CD14-positive monocyte (primary cell): ENCODE data around the gene ACADS. TPM values are rescaled to one million over a fixed set of nuclear protein-coding genes. Genes with fewer than 3 reads are reported as not detected.
A peak's percentile ranks its signal among the peaks of the same experiment; 100 is the strongest.

Source experiments
- DNase-seq, 3 donors: peaks; one replicate each; pipeline ENCODE4 v3.0.0-alpha.2; 2011 to 2022
- H2AFZ ChIP-seq: 2 replicates; pipeline ENCODE4 v1.6.0; 2012; ENCODE audit warnings: mild to moderate bottlenecking, low read depth, low read length, inconsistent platforms; ENCODE audit not compliant: insufficient read depth, poor library complexity, severe bottlenecking
- H3K27ac ChIP-seq, 2 donors: 1 replicate in 1 of 2; 2 replicates in 1 of 2; pipeline ENCODE4 v1.5.1; 2012 to 2013; ENCODE audit warnings: low read length in 2 of 2, control low read depth in 1 of 2, inconsistent platforms in 1 of 2, low read depth in 1 of 2, mild to moderate bottlenecking in 1 of 2
- H3K27me3 ChIP-seq, 2 donors: one replicate each; pipeline versions ENCODE4 v1.6.0 to v1.6.1; 2011 to 2013; ENCODE audit warnings: low read length in 2 of 2; ENCODE audit not compliant: control insufficient read depth in 2 of 2, insufficient read depth in 2 of 2
- H3K36me3 ChIP-seq, 2 donors: replicated peaks in 1 of 2; 1 replicate in 1 of 2; 2 replicates in 1 of 2; pipeline versions ENCODE4 v1.5.1 to v1.6.1; 2012 to 2013; ENCODE audit warnings: low read length in 2 of 2, control low read depth in 1 of 2, inconsistent platforms in 1 of 2, mild to moderate bottlenecking in 1 of 2; ENCODE audit not compliant: insufficient read depth in 2 of 2, control insufficient read depth in 1 of 2
- H3K4me1 ChIP-seq, 2 donors: 1 replicate in 1 of 2; 2 replicates in 1 of 2; pipeline versions ENCODE4 v1.5.1 to v1.6.1; 2012 to 2013; ENCODE audit warnings: low read length in 2 of 2, control low read depth in 1 of 2, inconsistent platforms in 1 of 2, mild to moderate bottlenecking in 1 of 2, moderate library complexity in 1 of 2; ENCODE audit not compliant: insufficient read depth in 2 of 2, control insufficient read depth in 1 of 2
- H3K4me2 ChIP-seq: replicated peaks from 2 replicates; pipeline ENCODE3; 2012; ENCODE audit warnings: low read length, moderate library complexity, mild to moderate bottlenecking; ENCODE audit not compliant: poor library complexity, severe bottlenecking; ENCODE audit errors: extremely low read depth
- H3K4me3 ChIP-seq, 3 experiments: fragments of 200-600 bp in 1 of 3; sonication (generic) in 1 of 3; replicated peaks in 1 of 3; 1 replicate in 2 of 3; 2 replicates in 1 of 3; pipeline ENCODE4 v1.5.1; 2011 to 2013; ENCODE audit warnings: low read length in 3 of 3, mild to moderate bottlenecking in 3 of 3, control low read depth in 2 of 3, low read depth in 2 of 3, inconsistent platforms in 1 of 3, moderate library complexity in 1 of 3
- H3K79me2 ChIP-seq: 2 replicates; pipeline ENCODE4 v1.6.0; 2012; ENCODE audit warnings: mild to moderate bottlenecking, control low read depth, inconsistent platforms, low read length, moderate library complexity; ENCODE audit not compliant: insufficient read depth
- H3K9ac ChIP-seq: 2 replicates; pipeline ENCODE4 v1.6.0; 2017; ENCODE audit warnings: low read length, mild to moderate bottlenecking; ENCODE audit not compliant: insufficient read depth, poor library complexity, severe bottlenecking
- H3K9me3 ChIP-seq, 2 donors: replicated peaks in 1 of 2; 1 replicate in 1 of 2; 2 replicates in 1 of 2; pipeline versions ENCODE4 v1.5.1 to v1.6.1; 2012 to 2013; ENCODE audit warnings: low read length in 2 of 2, control low read depth in 1 of 2; ENCODE audit not compliant: control insufficient read depth in 1 of 2, insufficient read depth in 1 of 2
- H4K20me1 ChIP-seq: 2 replicates; pipeline ENCODE4 v1.6.0; 2012; ENCODE audit warnings: mild to moderate bottlenecking, low read length, control low read depth, moderate library complexity; ENCODE audit not compliant: insufficient read depth
- H3K27ac Mint-ChIP-seq, 7 donors: one replicate each; pipeline ENCODE4 v1.8.0; 2020; ENCODE audit warnings: mild to moderate bottlenecking in 7 of 7, mixed read lengths in 7 of 7, moderate library complexity in 6 of 7, inconsistent platforms in 2 of 7
- H3K27me3 Mint-ChIP-seq, 3 donors: one replicate each; pipeline ENCODE4 v1.8.0; 2021 to 2022; ENCODE audit warnings: low read depth in 3 of 3, mild to moderate bottlenecking in 3 of 3, mixed read lengths in 3 of 3, moderate library complexity in 3 of 3, inconsistent platforms in 1 of 3
- H3K36me3 Mint-ChIP-seq, 2 donors: one replicate each; pipeline ENCODE4 v1.8.0; 2020; ENCODE audit warnings: mixed read lengths in 2 of 2, inconsistent platforms in 1 of 2, mild to moderate bottlenecking in 1 of 2
- H3K4me1 Mint-ChIP-seq: one replicate; pipeline ENCODE4 v1.8.0; 2020; ENCODE audit warnings: mild to moderate bottlenecking, mixed read lengths
- H3K4me3 Mint-ChIP-seq, 2 donors: one replicate each; pipeline ENCODE4 v1.8.0; 2020; ENCODE audit warnings: mild to moderate bottlenecking in 2 of 2, mixed read lengths in 2 of 2, moderate library complexity in 1 of 2
- H3K9me3 Mint-ChIP-seq, 7 donors: one replicate each; pipeline ENCODE4 v1.8.0; 2020 to 2022; ENCODE audit warnings: mixed read lengths in 7 of 7, mild to moderate bottlenecking in 6 of 7, moderate library complexity in 6 of 7, inconsistent platforms in 2 of 7
- CTCF ChIP-seq: fragments of 200-600 bp; IDR thresholded peaks from one replicate; pipeline ENCODE4 v1.8.0; 2022; ENCODE audit warnings: antibody characterized with exemption, mild to moderate bottlenecking
- WGBS: methylation state at CpG from one replicate; pipeline ENCODE4 v1.1.5; 2013; ENCODE audit warnings: missing lambda C conversion rate; ENCODE audit not compliant: insufficient coverage; 5-methylcytosine and 5-hydroxymethylcytosine counted together
- intact Hi-C, 2 donors: fragments of 100-400 bp; cut with micrococcal nuclease; formaldehyde crosslinking; loops; one replicate each; pipeline versions ENCODE4 v1.15.0 to v1.15.1; 2023
- polyA minus RNA-seq: library from RNA; depleted of rRNA, polyadenylated mRNA; stranded (reverse); fragments of >200 nt; gene quantifications from 2 replicates; pipeline ENCODE4 v1.2.3, GENCODE V29; 2012
- polyA plus RNA-seq, 3 donors: library from polyadenylated mRNA; depleted of rRNA in 1 of 3; unstranded in 2 of 3; stranded (reverse) in 1 of 3; fragments of 300-500 nt in 2 of 3; fragments of >200 nt in 1 of 3; fragmentation: Illumina TruSeq in 2 of 3; gene quantifications; 1 replicate in 2 of 3; 2 replicates in 1 of 3; pipeline ENCODE4 v1.2.3, GENCODE V29; 2012 to 2021
- total RNA-seq, 12 experiments: library from RNA in 1 of 12; stranded (reverse) in 1 of 12; fragments of 120-200 nt in 1 of 12; gene quantifications; one replicate each; pipeline ENCODE4 v1.2.4 and lab custom pipeline; 2013 to 2026; ENCODE audit warnings: mixed read lengths in 6 of 12, inconsistent platforms in 1 of 12

The ACADS gene, protein sequence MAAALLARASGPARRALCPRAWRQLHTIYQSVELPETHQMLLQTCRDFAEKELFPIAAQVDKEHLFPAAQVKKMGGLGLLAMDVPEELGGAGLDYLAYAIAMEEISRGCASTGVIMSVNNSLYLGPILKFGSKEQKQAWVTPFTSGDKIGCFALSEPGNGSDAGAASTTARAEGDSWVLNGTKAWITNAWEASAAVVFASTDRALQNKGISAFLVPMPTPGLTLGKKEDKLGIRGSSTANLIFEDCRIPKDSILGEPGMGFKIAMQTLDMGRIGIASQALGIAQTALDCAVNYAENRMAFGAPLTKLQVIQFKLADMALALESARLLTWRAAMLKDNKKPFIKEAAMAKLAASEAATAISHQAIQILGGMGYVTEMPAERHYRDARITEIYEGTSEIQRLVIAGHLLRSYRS
- total RNA-seq (2013): 16.7 TPM
- polyA plus RNA-seq (10 to 100 TPM in 2 of 3 donors, 1 to 10 TPM in 1; 9.2 to 25.1 (median 18.2) TPM), polyA minus RNA-seq (12.2 and 17.1 TPM in 2 replicates), total RNA-seq (lab: John Stamatoyannopoulos, UW) (0.93 to 8.6 (median 6.7) reads per million in 11 experiments)

- peak within 1 kb of the TSS; percentile 87 to 93 for H3K4me3 Mint-ChIP-seq
- intact Hi-C loops: loop anchor here (5.0 kb wide), 1 partner anchor 39 kb away; the partner anchor contains the start of gene MLEC (in 2 of the 2)
- Histone ChIP-seq H3K79me2 (peaks cover 6% of the 10 kb centered on the region), H3K9me3 (no peaks in the 10 kb centered on the region), H3K9ac (peak within 1 kb of the TSS; percentile 82), H3K4me3 (peak within 1 kb of the TSS; percentile 45 to 88 (median 88)), H2AFZ (peak within 1 kb of the TSS; percentile 97), H3K4me2 (peak within 1 kb of the TSS; percentile 95), H3K36me3 (peaks cover 24 to 52% of the 10 kb centered on the region in 2 donors), H3K4me1 (peaks cover 16 to 22% of the 10 kb centered on the region in 2 donors), H3K27me3 (no peaks in the 10 kb centered on the region), H3K27ac (peak within 1 kb of the TSS in 1 of 2 donors; percentile 74), H4K20me1 (no peaks in the 10 kb centered on the region)
- H3K36me3 Mint-ChIP-seq: peaks cover 52 to 70% of the 10 kb centered on the region in 2 donors
- peaks cover 0 to 2% (median 0%) of the 10 kb centered on the region in 7 donors for H3K9me3 Mint-ChIP-seq
- peak; percentile 74 to 84 (median 84) for DNase-seq
- 5% methylated on average over 65 of the region's 66 CpGs for WGBS
- no peak for TF ChIP-seq CTCF
- peak within 1 kb of the TSS; percentile 14 to 88 (median 76) for H3K27ac Mint-ChIP-seq
- H3K27me3 Mint-ChIP-seq: peaks cover 0 to 1% (median 1%) of the 10 kb centered on the region in 3 donors
- peaks cover 36% of the 10 kb centered on the region for H3K4me1 Mint-ChIP-seq
Observed at GRCh38 chr12:120725659-120726509, at the start of gene ACADS. Gene ACADS, plus strand, starts transcription at chr12:120725826. Its CDS starts 60 bp downstream, at chr12:120725886.
